Right lobe of liver (tissue), 6 donors: ENCODE measurements around the gene ZNF592. TPM values are rescaled to one million over a fixed set of nuclear protein-coding genes. Genes with fewer than 3 reads are reported as not detected.

Experiments
- ATAC-seq, 4 donors: fragments of 200-7000 bp; cut with Tn5 transposase; one replicate each; pipeline ENCODE4 v1.9.1; 2020; ENCODE audit warnings: mild to moderate bottlenecking in 4 of 4, moderate library complexity in 4 of 4
- DNase-seq, 3 donors: peaks; one replicate each; pipeline ENCODE4 v3.0.0-alpha.2; 2020
- H3K27ac ChIP-seq, 3 donors: fragments of 200-600 bp; one replicate each; pipeline ENCODE4 v1.8.0; 2022
- H3K27me3 ChIP-seq, 2 donors: fragments of 200-600 bp; one replicate each; pipeline ENCODE4 v1.8.0; 2022
- H3K36me3 ChIP-seq, 4 donors: fragments of 200-600 bp; sonication (generic) in 1 of 4; one replicate each; pipeline versions ENCODE4 v1.5.1 to v1.8.0; 2017 to 2022; ENCODE audit warnings: control low read depth in 1 of 4
- H3K4me1 ChIP-seq, 4 donors: fragments of 200-600 bp; sonication (generic) in 1 of 4; one replicate each; pipeline versions ENCODE4 v1.5.1 to v1.8.0; 2017 to 2022; ENCODE audit warnings: control low read depth in 1 of 4
- H3K4me3 ChIP-seq, 3 donors: fragments of 200-600 bp; one replicate each; pipeline ENCODE4 v1.8.0; 2022
- H3K9me3 ChIP-seq, 4 donors: fragments of 200-600 bp; sonication (generic) in 1 of 4; one replicate each; pipeline versions ENCODE4 v1.5.1 to v1.8.0; 2017 to 2022; ENCODE audit warnings: control low read depth in 1 of 4
- POLR2A ChIP-seq: fragments of 450-650 bp; IDR thresholded peaks from one replicate; pipeline ENCODE4 v1.6.1; 2017; ENCODE audit warnings: antibody characterized with exemption, mild to moderate bottlenecking
- WGBS: methylation state at CpG from one replicate; pipeline ENCODE4 v1.1.6; 2018; ENCODE audit warnings: low coverage, low lambda C conversion rate; ENCODE audit not compliant: insufficient coverage; ENCODE audit errors: missing lambda C conversion rate; 5-methylcytosine and 5-hydroxymethylcytosine counted together
- intact Hi-C, 2 donors: fragments of 100-400 bp; cut with DNase I; formaldehyde crosslinking; loops; one replicate each; pipeline versions ENCODE4 v1.11.2 to v1.14.1; 2022
- total RNA-seq, 6 experiments: library from RNA; depleted of rRNA in 2 of 6; stranded (reverse); fragments of >200 nt in 2 of 6; fragmentation: NEBNext Ultra II Directional in 3 of 6; extraction: Animal tissue kit (Norgen Biotek cat#: 25700) in 3 of 6; gene quantifications; one replicate each; pipeline versions ENCODE4 v1.1.0 to v1.2.4, GENCODE V29; 2016 to 2023
- TF ChIP-seq, protein P1 (sequence below), 4 donors: fragments of 200-600 bp in 3 of 4; fragments of 450-650 bp in 1 of 4; IDR thresholded peaks; one replicate each; pipeline versions ENCODE4 v1.5.1 to v1.8.0; 2016 to 2022; ENCODE audit warnings: antibody characterized with exemption in 4 of 4, mild to moderate bottlenecking in 2 of 4
- donor health status: DM: no; HTN: yes; CAD: no.
- donor health status: DM: no; HTN: no; CAD: no.
- donor health status: DM: no; HTN: no; CAD: no.
- donor health status: DM: no; HTN: yes; CAD: no.
- donor health status: DM: no; HTN: yes; CAD: no.

The ZNF592 gene
- total RNA-seq, 6 experiments from 2014 or later = 10.8 to 13.2 (median 12.1) TPM

DNA sequence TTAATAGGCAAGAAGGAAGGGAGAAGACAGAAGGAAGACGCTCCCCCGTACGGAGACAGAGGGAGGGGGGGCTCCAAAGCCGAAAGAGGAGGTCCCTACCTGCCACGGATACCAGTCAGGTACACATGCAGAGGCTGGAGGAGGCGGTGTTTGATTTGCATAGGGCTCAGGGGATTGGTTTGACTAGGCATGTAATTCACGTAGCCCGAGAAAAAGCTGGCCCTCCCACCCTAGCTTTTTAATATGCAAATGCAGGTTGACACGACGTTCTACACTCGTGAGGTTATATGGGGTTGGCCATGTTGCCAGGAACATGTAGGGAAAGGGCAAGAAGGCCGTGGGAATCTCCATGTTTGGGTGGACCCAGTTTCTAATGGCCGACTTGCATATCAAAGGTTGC is 29.8 kb downstream of the ZNF592 start:
- Histone ChIP-seq H3K4me3 (no peak overlapping the region), H3K27me3 (no peaks in the 10 kb centered on the region), H3K4me1 (peaks cover 0 to 18% (median 7%) of the 10 kb centered on the region in 4 donors), H3K36me3 (peaks cover 1 to 19% (median 8%) of the 10 kb centered on the region in 4 donors), H3K9me3 (no peaks in the 10 kb centered on the region), H3K27ac (no peak overlapping the region)
- TF ChIP-seq POLR2A = no peak
- TF ChIP-seq, protein P1, sequence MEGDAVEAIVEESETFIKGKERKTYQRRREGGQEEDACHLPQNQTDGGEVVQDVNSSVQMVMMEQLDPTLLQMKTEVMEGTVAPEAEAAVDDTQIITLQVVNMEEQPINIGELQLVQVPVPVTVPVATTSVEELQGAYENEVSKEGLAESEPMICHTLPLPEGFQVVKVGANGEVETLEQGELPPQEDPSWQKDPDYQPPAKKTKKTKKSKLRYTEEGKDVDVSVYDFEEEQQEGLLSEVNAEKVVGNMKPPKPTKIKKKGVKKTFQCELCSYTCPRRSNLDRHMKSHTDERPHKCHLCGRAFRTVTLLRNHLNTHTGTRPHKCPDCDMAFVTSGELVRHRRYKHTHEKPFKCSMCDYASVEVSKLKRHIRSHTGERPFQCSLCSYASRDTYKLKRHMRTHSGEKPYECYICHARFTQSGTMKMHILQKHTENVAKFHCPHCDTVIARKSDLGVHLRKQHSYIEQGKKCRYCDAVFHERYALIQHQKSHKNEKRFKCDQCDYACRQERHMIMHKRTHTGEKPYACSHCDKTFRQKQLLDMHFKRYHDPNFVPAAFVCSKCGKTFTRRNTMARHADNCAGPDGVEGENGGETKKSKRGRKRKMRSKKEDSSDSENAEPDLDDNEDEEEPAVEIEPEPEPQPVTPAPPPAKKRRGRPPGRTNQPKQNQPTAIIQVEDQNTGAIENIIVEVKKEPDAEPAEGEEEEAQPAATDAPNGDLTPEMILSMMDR (IDR thresholded peaks at IDR 0.05) = no peak
- 84% methylated on average over 12 of the region's 13 CpGs for WGBS
- DNase-seq (no peak), ATAC-seq (no peak)
- intact Hi-C loops = no loop called here

DNA sequence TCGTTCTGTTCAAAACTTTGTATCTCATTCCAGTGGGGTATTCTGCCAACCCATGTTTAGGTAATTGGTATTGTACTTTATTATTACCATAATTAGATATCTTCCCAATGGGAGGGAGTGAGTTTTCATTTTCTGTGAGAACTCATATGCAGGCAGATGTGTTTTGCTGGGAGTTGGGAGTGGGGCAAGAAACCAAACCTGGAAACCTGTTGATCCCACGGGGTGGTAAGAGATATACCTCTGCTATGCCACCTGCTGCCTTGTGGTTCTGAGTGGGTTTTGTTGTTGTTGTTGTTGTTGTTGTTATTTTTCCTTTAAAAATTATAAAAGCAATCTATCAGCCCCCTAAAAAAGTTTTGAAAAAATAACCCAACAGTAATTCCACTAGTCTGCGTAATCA is 32.1 kb downstream of the ZNF592 start:
- intact Hi-C loops = no loop called here
- Histone ChIP-seq H3K36me3 (peaks cover 5 to 32% (median 22%) of the 10 kb centered on the region in 4 donors), H3K4me1 (peaks cover 0 to 18% (median 7%) of the 10 kb centered on the region in 4 donors), H3K9me3 (no peaks in the 10 kb centered on the region), H3K4me3 (no peak overlapping the region), H3K27ac (no peak overlapping the region), H3K27me3 (no peaks in the 10 kb centered on the region)
- ATAC-seq (no peak), DNase-seq (no peak)
- TF ChIP-seq, protein P1 (IDR thresholded peaks at IDR 0.05) = no peak
- TF ChIP-seq POLR2A = no peak
- WGBS = 92% methylated on average over 3 of the region's 3 CpGs

DNA sequence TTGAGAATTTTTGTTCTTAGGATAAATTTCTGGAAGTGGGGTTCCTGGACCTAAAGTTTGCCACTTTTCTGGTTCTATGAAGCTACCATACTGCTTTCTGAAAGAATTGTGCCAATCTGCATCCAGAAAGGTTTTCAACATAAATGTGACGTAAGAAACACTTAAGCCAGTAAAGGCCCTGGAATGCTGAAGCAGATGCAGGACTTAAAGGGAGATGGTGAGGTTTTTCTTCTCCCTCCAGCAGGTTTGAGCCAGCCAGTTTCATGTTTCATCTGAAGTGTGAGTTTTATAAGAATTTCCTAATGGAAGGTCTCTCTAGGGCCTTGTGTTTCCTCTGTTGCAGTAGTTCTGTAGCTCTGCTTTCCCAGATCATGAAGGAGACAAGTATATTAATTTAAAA is 33.1 kb downstream of the ZNF592 start:
- Histone ChIP-seq H3K4me3 (no peak overlapping the region), H3K4me1 (peaks cover 0 to 10% (median 3%) of the 10 kb centered on the region in 4 donors), H3K36me3 (peaks cover 5 to 32% (median 22%) of the 10 kb centered on the region in 4 donors), H3K27me3 (no peaks in the 10 kb centered on the region), H3K9me3 (no peaks in the 10 kb centered on the region), H3K27ac (no peak overlapping the region)
- intact Hi-C loops = no loop called here
- ATAC-seq (no peak), DNase-seq (no peak)
- WGBS = 100% methylated on average over 1 of the region's 1 CpG
- TF ChIP-seq, protein P1 (IDR thresholded peaks at IDR 0.05) = no peak
- TF ChIP-seq POLR2A = no peak

DNA sequence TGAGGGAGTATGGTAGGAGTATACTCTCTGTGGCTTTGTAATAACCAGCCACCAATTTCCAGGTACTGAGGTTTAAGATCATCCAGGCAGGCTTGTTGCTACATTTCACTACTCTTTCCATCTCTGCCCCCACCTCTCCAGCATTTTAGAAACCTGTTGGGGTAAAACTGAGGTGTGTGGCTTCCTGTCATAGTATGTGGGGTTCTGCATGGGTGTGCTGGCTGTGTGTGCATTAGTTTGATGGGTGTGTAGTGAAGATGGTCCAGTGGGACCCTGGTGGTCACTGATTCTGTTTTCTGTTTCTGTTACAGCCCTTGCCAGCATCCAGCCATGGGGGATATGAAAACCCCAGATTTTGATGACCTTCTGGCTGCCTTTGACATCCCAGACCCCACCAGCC is 34.0 kb downstream of the ZNF592 start:
- H3K36me3 ChIP-seq = peaks cover 5 to 32% (median 22%) of the 10 kb centered on the region in 4 donors
- H3K27ac ChIP-seq = no peak overlapping the region
- no peak overlapping the region for H3K4me3 ChIP-seq
- TF ChIP-seq POLR2A = no peak
- TF ChIP-seq, protein P1 (IDR thresholded peaks at IDR 0.05) = no peak
- no peaks in the 10 kb centered on the region for H3K9me3 ChIP-seq
- H3K4me1 ChIP-seq = peaks cover 0 to 9% (median 3%) of the 10 kb centered on the region in 4 donors
- no peaks in the 10 kb centered on the region for H3K27me3 ChIP-seq
- ATAC-seq (no peak), DNase-seq (no peak)
- intact Hi-C loops = no loop called here
